Bronchial epithelial cell (primary cell): ENCODE measurements around the gene SVOP. TPM values are rescaled to one million over a fixed set of nuclear protein-coding genes. Genes with fewer than 3 reads are reported as not detected.

Experiments used
- DNase-seq: peaks from one replicate; pipeline ENCODE4 v3.0.0-alpha.2; 2010; ENCODE audit warnings: low read depth
- FAIRE-seq: peaks from 2 replicates; lab custom pipeline; 2011; peaks lifted over from hg19 to GRCh38; lab: Jason Lieb, UNC
- H3K27me3 ChIP-seq: 2 replicates; pipeline ENCODE4 v1.5.1; 2011; ENCODE audit warnings: low read length; ENCODE audit not compliant: control insufficient read depth, insufficient read depth
- H3K36me3 ChIP-seq: 2 replicates; pipeline ENCODE4 v1.5.1; 2011; ENCODE audit warnings: low read length; ENCODE audit not compliant: control insufficient read depth, insufficient read depth
- H3K4me3 ChIP-seq: 2 replicates; pipeline ENCODE4 v1.5.1; 2011; ENCODE audit warnings: mild to moderate bottlenecking, low read depth, low read length, control low read depth
- total RNA-seq: library from RNA; depleted of rRNA; stranded (reverse); fragments of >200 nt; gene quantifications from 2 replicates; pipeline ENCODE4 v1.2.1, GENCODE V29; 2014
- TF ChIP-seq, protein P1 (sequence below): IDR thresholded peaks from 2 replicates; pipeline ENCODE4 v1.5.1; 2011; ENCODE audit warnings: mild to moderate bottlenecking, moderate library complexity, low read length, control low read depth, inconsistent platforms; ENCODE audit not compliant: insufficient read depth, severe bottlenecking

SVOP gene
- total RNA-seq, 1 donor from 2014 or later: not detected

DNA sequence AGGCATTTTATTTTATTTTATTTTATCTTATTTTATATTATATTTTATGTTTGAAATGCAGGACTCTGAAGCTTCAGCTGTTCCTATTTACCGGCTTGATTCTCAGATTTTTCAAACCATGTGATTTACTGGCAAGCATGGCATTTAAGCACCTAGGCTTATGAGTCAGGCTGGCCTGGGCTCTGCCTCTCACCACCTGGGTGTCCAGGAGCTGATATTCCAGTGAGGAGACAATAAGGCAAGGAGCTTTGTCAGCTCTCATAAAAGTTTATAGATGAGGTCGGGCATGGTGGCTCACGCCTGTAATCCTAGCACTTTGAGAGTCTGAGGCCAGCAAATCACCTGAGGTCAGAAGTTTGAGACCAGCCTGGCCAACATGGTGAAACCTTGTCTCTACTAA, 138.9 kb downstream of the SVOP start:
- Histone ChIP-seq H3K36me3 (no peaks in the 10 kb centered on the region), H3K4me3 (no peak overlapping the region), H3K27me3 (peaks cover 1% of the 10 kb centered on the region)
- TF ChIP-seq, protein P1, sequence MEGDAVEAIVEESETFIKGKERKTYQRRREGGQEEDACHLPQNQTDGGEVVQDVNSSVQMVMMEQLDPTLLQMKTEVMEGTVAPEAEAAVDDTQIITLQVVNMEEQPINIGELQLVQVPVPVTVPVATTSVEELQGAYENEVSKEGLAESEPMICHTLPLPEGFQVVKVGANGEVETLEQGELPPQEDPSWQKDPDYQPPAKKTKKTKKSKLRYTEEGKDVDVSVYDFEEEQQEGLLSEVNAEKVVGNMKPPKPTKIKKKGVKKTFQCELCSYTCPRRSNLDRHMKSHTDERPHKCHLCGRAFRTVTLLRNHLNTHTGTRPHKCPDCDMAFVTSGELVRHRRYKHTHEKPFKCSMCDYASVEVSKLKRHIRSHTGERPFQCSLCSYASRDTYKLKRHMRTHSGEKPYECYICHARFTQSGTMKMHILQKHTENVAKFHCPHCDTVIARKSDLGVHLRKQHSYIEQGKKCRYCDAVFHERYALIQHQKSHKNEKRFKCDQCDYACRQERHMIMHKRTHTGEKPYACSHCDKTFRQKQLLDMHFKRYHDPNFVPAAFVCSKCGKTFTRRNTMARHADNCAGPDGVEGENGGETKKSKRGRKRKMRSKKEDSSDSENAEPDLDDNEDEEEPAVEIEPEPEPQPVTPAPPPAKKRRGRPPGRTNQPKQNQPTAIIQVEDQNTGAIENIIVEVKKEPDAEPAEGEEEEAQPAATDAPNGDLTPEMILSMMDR: no peak
- DNase-seq (peak; percentile 58), FAIRE-seq (no peak)

- FAIRE-seq (no peak), DNase-seq (no peak)
- Histone ChIP-seq H3K4me3 (no peak within 1 kb of the TSS), H3K36me3 (no peaks in the 10 kb centered on the region), H3K27me3 (peaks cover 1% of the 10 kb centered on the region)
- TF ChIP-seq, protein P1: no peak
Observed at GRCh38 chr12:108879615-108880254, 141.1 kb downstream of the SVOP start, which contains the start of gene DAO. Gene DAO, plus strand, starts transcription at chr12:108880092. Its CDS starts 4,915 bp downstream, at chr12:108885007.

DNA sequence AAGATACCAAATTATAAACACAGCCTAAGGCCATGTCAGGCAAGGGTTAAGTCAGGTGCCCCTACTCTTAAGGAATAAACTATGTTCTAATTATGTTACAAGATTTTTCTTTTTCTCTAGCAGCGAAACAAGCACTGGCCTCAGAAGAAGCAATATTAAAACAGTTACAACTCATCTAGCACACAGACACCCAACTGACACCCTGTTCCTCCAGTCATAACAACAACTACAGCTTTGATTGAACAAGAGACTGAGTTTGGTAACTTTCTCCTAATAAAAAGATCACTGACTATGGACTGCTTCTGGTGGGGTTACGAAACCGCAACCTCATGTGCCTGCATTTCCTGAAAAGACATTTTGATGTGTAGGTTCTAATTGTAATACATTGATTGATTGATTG, 144.3 kb downstream of the SVOP start:
- no peak for FAIRE-seq
- no peaks in the 10 kb centered on the region for H3K36me3 ChIP-seq
- H3K27me3 ChIP-seq: peaks cover 1% of the 10 kb centered on the region
- TF ChIP-seq, protein P1: no peak
- DNase-seq: no peak
- no peak overlapping the region for H3K4me3 ChIP-seq

DNA sequence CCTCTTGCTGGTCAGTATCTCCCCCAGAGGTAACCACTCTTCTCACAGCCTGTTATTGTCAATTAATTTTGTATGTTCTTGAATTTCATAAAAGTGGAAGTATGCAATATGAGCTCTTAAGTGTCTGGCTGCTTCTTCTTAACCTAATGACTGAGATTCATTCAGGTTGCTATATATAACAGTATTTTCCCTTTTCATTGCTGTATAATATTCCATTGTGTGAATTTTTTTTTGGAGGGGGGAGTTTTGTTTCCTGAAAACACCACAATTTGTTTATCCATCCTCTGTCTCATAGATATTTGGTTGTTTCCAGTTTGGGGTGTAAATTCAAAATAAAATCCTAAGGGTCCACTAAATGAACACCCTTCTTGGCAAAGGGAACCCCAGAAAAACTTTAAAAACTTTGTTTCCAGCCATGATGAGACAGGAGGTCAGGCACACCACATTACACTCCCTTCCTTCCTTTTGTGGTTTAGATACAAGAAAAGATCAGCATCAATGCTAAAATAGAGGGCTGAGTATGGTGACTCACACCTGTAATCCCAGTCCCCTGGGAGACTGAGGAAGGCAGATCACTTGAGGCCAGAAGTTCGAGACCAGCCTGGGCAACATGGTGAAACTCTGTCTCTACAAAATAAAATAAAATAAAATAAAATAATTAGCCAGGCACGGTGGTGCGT, 145.0 kb downstream of the SVOP start:
- FAIRE-seq (no peak), DNase-seq (no peak)
- Histone ChIP-seq H3K4me3 (no peak overlapping the region), H3K36me3 (no peaks in the 10 kb centered on the region), H3K27me3 (peaks cover 1% of the 10 kb centered on the region)
- TF ChIP-seq, protein P1: no peak

DNA sequence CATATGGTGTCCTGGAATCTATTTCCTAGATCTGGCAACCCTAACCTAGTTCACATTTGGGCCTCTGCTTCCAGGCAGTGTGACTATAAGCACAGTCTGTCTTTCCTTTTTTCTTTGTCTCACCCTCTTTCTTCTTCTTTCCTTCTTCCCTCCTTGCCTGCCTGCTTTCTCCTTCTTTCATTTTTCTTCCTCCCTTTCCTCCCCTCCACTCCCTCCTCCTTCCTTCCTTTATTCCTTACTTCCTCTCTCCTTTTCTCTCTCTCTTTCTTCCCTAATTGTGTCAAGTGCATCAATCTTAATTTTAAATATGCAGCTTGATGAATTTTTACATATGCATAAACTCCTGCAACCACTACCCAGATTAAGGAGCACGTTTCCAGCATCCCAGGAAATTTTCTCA, 145.6 kb downstream of the SVOP start:
- no peak for FAIRE-seq
- peaks cover 1% of the 10 kb centered on the region for H3K27me3 ChIP-seq
- DNase-seq: no peak
- no peak overlapping the region for H3K4me3 ChIP-seq
- TF ChIP-seq, protein P1: no peak
- H3K36me3 ChIP-seq: no peaks in the 10 kb centered on the region
